Measurements from ENCODE around the gene PRRC1. TPM values are rescaled to one million over a fixed set of nuclear protein-coding genes. Genes with fewer than 3 reads are reported as not detected.

Gene PRRC1
- total and polyA plus RNA-seq, 2 experiments from 2014 or later: 64.7 to 70.7 TPM

- DNase-seq (ENCODE audit: low spot score) (no peak), ATAC-seq (no peak)
- Histone ChIP-seq H2AFZ (no peak overlapping the region; the same call in 1 of the 2 replicates), H3K27me3 (ENCODE audit: insufficient read depth) (no peaks in the 10 kb centered on the region), H3K9me2 (ENCODE audit: insufficient read depth) (no peaks in the 10 kb centered on the region), H3K4me2 (no peak overlapping the region), H3K27ac (ENCODE audit: low read depth) (no peak overlapping the region), H3K79me2 (replicated peaks; ENCODE audit: insufficient read depth) (no peaks in the 10 kb centered on the region), H4K20me1 (replicated peaks; ENCODE audit: insufficient read depth) (no peaks in the 10 kb centered on the region), H3K36me3 (ENCODE audit: insufficient read depth) (no peaks in the 10 kb centered on the region), H3K4me1 (ENCODE audit: insufficient read depth) (no peaks in the 10 kb centered on the region), H3F3A (replicated peaks; ENCODE audit: low read depth) (no peaks in the 10 kb centered on the region), H3K4me3 (no peak overlapping the region)
- H3K27ac Mint-ChIP-seq: no peak overlapping the region
- TF ChIP-seq ZNF114 (CRISPR knock-in tag; IDR thresholded peaks at IDR 0.05) (no peak), EZH2 (IDR thresholded peaks at IDR 0.05; ENCODE audit: low read depth, unreplicated experiment) (no peak), ZNF331 (CRISPR knock-in tag; IDR thresholded peaks at IDR 0.05; ENCODE audit: low read depth) (no peak), JUNB (IDR thresholded peaks at IDR 0.05; ENCODE audit: unreplicated experiment) (no peak), ETS1 (IDR thresholded peaks at IDR 0.05) (no peak), NANOG (IDR thresholded peaks at IDR 0.05; ENCODE audit: borderline replicate concordance) (no peak), POLR2AphosphoS5 (IDR thresholded peaks at IDR 0.05; ENCODE audit: low read depth) (no peak), CREB1 (CRISPR knock-in tag; IDR thresholded peaks at IDR 0.05; ENCODE audit: low read depth) (no peak), CTCF (conservative IDR thresholded peaks at IDR 0.05; ENCODE audit: low read depth in 2 of 2) (no peak), STAT1 (IDR thresholded peaks at IDR 0.05; ENCODE audit: unreplicated experiment) (no peak), EZH2phosphoT487 (IDR thresholded peaks at IDR 0.05; ENCODE audit: unreplicated experiment) (no peak)
- TF ChIP-seq, protein P1, sequence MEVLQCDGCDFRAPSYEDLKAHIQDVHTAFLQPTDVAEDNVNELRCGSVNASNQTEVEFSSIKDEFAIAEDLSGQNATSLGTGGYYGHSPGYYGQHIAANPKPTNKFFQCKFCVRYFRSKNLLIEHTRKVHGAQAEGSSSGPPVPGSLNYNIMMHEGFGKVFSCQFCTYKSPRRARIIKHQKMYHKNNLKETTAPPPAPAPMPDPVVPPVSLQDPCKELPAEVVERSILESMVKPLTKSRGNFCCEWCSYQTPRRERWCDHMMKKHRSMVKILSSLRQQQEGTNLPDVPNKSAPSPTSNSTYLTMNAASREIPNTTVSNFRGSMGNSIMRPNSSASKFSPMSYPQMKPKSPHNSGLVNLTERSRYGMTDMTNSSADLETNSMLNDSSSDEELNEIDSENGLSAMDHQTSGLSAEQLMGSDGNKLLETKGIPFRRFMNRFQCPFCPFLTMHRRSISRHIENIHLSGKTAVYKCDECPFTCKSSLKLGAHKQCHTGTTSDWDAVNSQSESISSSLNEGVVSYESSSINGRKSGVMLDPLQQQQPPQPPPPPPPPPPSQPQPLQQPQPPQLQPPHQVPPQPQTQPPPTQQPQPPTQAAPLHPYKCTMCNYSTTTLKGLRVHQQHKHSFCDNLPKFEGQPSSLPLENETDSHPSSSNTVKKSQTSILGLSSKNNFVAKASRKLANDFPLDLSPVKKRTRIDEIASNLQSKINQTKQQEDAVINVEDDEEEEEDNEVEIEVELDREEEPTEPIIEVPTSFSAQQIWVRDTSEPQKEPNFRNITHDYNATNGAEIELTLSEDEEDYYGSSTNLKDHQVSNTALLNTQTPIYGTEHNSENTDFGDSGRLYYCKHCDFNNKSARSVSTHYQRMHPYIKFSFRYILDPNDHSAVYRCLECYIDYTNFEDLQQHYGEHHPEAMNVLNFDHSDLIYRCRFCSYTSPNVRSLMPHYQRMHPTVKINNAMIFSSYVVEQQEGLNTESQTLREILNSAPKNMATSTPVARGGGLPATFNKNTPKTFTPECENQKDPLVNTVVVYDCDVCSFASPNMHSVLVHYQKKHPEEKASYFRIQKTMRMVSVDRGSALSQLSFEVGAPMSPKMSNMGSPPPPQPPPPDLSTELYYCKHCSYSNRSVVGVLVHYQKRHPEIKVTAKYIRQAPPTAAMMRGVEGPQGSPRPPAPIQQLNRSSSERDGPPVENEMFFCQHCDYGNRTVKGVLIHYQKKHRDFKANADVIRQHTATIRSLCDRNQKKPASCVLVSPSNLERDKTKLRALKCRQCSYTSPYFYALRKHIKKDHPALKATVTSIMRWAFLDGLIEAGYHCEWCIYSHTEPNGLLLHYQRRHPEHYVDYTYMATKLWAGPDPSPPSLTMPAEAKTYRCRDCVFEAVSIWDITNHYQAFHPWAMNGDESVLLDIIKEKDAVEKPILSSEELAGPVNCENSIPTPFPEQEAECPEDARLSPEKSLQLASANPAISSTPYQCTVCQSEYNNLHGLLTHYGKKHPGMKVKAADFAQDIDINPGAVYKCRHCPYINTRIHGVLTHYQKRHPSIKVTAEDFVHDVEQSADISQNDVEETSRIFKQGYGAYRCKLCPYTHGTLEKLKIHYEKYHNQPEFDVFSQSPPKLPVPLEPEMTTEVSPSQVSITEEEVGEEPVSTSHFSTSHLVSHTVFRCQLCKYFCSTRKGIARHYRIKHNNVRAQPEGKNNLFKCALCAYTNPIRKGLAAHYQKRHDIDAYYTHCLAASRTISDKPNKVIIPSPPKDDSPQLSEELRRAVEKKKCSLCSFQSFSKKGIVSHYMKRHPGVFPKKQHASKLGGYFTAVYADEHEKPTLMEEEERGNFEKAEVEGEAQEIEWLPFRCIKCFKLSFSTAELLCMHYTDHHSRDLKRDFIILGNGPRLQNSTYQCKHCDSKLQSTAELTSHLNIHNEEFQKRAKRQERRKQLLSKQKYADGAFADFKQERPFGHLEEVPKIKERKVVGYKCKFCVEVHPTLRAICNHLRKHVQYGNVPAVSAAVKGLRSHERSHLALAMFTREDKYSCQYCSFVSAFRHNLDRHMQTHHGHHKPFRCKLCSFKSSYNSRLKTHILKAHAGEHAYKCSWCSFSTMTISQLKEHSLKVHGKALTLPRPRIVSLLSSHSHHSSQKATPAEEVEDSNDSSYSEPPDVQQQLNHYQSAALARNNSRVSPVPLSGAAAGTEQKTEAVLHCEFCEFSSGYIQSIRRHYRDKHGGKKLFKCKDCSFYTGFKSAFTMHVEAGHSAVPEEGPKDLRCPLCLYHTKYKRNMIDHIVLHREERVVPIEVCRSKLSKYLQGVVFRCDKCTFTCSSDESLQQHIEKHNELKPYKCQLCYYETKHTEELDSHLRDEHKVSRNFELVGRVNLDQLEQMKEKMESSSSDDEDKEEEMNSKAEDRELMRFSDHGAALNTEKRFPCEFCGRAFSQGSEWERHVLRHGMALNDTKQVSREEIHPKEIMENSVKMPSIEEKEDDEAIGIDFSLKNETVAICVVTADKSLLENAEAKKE (CRISPR knock-in tag; IDR thresholded peaks at IDR 0.05): no peak
- TF ChIP-seq, protein P2, sequence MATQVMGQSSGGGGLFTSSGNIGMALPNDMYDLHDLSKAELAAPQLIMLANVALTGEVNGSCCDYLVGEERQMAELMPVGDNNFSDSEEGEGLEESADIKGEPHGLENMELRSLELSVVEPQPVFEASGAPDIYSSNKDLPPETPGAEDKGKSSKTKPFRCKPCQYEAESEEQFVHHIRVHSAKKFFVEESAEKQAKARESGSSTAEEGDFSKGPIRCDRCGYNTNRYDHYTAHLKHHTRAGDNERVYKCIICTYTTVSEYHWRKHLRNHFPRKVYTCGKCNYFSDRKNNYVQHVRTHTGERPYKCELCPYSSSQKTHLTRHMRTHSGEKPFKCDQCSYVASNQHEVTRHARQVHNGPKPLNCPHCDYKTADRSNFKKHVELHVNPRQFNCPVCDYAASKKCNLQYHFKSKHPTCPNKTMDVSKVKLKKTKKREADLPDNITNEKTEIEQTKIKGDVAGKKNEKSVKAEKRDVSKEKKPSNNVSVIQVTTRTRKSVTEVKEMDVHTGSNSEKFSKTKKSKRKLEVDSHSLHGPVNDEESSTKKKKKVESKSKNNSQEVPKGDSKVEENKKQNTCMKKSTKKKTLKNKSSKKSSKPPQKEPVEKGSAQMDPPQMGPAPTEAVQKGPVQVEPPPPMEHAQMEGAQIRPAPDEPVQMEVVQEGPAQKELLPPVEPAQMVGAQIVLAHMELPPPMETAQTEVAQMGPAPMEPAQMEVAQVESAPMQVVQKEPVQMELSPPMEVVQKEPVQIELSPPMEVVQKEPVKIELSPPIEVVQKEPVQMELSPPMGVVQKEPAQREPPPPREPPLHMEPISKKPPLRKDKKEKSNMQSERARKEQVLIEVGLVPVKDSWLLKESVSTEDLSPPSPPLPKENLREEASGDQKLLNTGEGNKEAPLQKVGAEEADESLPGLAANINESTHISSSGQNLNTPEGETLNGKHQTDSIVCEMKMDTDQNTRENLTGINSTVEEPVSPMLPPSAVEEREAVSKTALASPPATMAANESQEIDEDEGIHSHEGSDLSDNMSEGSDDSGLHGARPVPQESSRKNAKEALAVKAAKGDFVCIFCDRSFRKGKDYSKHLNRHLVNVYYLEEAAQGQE (IDR thresholded peaks at IDR 0.05; ENCODE audit: unreplicated experiment): no peak
- peaks cover 1% of the 10 kb centered on the region for H3K27me3 Mint-ChIP-seq (ENCODE audit: insufficient read depth, low read depth, poor library complexity)
- no peaks in the 10 kb centered on the region for H3K4me1 Mint-ChIP-seq
- H3K4me3 Mint-ChIP-seq: no peak overlapping the region
- H3K36me3 Mint-ChIP-seq (ENCODE audit: low read depth): peaks cover 10% of the 10 kb centered on the region; the same call in 2 of the 3 replicates
- peaks cover 16% of the 10 kb centered on the region; the same call in 2 of the 3 replicates for H3K9me3 Mint-ChIP-seq
These were observed 31.0 kb upstream of the PRRC1 start for GRCh38 chr5:127486471-127486870.
